ENCODE measurements around the gene NUDT16L1.

NUDT16L1 gene

DNA sequence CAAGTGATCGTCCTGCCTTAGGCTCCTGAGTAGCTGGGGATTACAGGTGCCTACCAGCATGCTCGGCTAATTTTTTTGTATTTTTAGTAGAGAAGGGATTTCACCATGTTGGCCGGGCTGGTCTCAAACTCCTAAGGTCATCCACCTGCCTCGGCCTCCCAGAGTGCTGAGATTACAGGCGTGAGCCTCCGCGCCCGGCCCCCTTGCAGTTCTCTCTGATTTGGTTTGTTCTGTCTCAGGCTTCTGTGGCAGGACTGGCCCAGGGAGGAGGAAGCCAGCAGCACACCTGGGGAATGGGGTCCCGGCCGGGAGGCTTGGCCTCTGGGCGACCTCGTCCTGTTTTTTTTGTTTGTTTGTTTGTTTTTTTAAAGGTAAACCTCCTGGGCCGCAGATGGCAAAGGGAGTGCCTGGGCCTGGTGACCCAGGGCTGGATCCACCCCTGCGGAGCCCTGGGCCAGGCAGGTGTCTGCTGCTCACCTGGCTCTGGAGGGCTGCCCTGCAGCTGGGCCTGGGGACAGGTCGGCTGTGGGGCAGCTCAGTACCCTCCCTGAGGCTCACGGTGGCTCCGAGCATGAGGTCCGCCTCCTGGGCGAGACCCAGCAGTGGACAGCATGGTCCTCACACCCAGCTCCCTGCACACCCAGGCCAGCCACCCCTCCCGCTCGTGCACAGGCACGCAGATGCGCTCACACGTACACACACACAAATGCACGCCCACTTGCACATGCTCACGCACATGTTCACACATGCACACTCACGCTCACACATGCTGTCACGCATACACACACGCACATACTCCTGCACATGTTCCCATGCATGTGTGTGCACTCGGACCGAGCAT lies 3.3 kb upstream of the NUDT16L1 start:
- Histone ChIP-seq H2AFZ (ENCODE audit: low read depth, low read length) (no peak overlapping the region), H3K9me3 (ENCODE audit: insufficient read depth, low read length, severe bottlenecking) (no peaks in the 10 kb centered on the region), H3K27ac (ENCODE audit: low read length) (no peak overlapping the region), H3K9ac (ENCODE audit: low read depth, low read length) (no peak overlapping the region), H3K36me3 (ENCODE audit: insufficient read depth, low read length) (peaks cover 36% of the 10 kb centered on the region), H3K4me2 (ENCODE audit: insufficient read depth, low read length) (no peak overlapping the region), H3K4me1 (ENCODE audit: insufficient read depth, low read length) (peaks cover 19% of the 10 kb centered on the region), H3K79me2 (ENCODE audit: insufficient read depth, low read length) (peaks cover 15% of the 10 kb centered on the region), H3K4me3 (ENCODE audit: low read depth in 1 of 2, low read length in 2 of 2) (no peak overlapping the region), H3K27me3 (ENCODE audit: insufficient read depth, low read length, poor library complexity) (no peaks in the 10 kb centered on the region), H4K20me1 (ENCODE audit: insufficient read depth, low read length) (peaks cover 9% of the 10 kb centered on the region; the same call in 1 of the 2 replicates)
- no peak for ATAC-seq (ENCODE audit: insufficient read depth, low read depth)
- no peak for DNase-seq
- TF ChIP-seq EZH2 (IDR thresholded peaks at IDR 0.05; ENCODE audit: borderline replicate concordance, low read depth, low read length, severe bottlenecking): no peak
- TF ChIP-seq, protein P1, sequence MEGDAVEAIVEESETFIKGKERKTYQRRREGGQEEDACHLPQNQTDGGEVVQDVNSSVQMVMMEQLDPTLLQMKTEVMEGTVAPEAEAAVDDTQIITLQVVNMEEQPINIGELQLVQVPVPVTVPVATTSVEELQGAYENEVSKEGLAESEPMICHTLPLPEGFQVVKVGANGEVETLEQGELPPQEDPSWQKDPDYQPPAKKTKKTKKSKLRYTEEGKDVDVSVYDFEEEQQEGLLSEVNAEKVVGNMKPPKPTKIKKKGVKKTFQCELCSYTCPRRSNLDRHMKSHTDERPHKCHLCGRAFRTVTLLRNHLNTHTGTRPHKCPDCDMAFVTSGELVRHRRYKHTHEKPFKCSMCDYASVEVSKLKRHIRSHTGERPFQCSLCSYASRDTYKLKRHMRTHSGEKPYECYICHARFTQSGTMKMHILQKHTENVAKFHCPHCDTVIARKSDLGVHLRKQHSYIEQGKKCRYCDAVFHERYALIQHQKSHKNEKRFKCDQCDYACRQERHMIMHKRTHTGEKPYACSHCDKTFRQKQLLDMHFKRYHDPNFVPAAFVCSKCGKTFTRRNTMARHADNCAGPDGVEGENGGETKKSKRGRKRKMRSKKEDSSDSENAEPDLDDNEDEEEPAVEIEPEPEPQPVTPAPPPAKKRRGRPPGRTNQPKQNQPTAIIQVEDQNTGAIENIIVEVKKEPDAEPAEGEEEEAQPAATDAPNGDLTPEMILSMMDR (IDR thresholded peaks at IDR 0.05; ENCODE audit: borderline replicate concordance, extremely low read depth, low read length, poor library complexity, severe bottlenecking): no peak

DNA sequence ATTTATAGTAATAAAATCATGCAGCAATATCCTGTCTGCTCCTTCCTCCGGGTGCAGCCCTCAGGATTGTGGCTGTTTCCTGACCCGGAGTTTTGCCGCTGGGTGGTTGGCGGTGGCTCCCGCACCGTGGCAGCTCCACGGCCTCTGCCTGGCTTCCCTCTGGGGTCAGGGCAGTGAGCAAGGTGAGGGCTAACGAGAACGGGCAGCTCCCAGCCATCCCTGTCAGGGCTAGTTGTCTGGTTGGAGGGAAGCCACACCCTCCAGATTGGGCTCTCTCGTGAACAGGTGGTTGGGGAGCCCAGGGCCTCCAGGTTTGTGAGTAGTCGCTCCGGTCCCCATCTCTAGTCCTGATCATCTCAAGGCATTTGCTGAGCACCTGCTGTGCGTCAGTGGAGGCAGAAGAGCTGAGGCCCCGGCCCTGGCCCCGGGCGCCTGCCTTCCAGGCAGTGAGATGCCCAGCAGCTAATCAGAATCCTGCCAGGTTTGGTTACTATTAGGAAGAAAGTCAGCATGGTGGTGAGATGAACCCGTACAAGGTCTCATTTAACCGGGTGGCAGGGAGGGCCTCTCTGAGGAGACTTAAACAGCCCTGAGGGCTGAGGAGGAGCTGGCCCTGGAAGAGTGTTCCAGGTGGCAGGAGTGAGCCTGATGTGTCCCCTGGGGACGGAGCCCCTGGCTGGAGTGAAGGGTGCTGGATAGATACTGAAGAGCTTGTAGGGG lies 2.3 kb upstream of the NUDT16L1 start:
- no peak overlapping the region for H3K9ac ChIP-seq (ENCODE audit: low read depth, low read length)
- no peaks in the 10 kb centered on the region for H3K27me3 ChIP-seq (ENCODE audit: insufficient read depth, low read length, poor library complexity)
- peaks cover 24% of the 10 kb centered on the region for H3K4me1 ChIP-seq (ENCODE audit: insufficient read depth, low read length)
- no peak overlapping the region for H3K4me2 ChIP-seq (ENCODE audit: insufficient read depth, low read length)
- H4K20me1 ChIP-seq (ENCODE audit: insufficient read depth, low read length): peaks cover 19% of the 10 kb centered on the region
- peaks cover 42% of the 10 kb centered on the region for H3K36me3 ChIP-seq (ENCODE audit: insufficient read depth, low read length)
- H2AFZ ChIP-seq (ENCODE audit: low read depth, low read length): no peak overlapping the region
- no peak overlapping the region for H3K4me3 ChIP-seq (ENCODE audit: low read depth in 1 of 2, low read length in 2 of 2)
- DNase-seq (no peak), ATAC-seq (ENCODE audit: insufficient read depth, low read depth) (no peak)
- TF ChIP-seq, protein P1 (IDR thresholded peaks at IDR 0.05; ENCODE audit: borderline replicate concordance, extremely low read depth, low read length, poor library complexity, severe bottlenecking): no peak
- TF ChIP-seq EZH2 (IDR thresholded peaks at IDR 0.05; ENCODE audit: borderline replicate concordance, low read depth, low read length, severe bottlenecking): no peak
- peaks cover 24% of the 10 kb centered on the region for H3K79me2 ChIP-seq (ENCODE audit: insufficient read depth, low read length)
- H3K9me3 ChIP-seq (ENCODE audit: insufficient read depth, low read length, severe bottlenecking): no peaks in the 10 kb centered on the region
- H3K27ac ChIP-seq (ENCODE audit: low read length): no peak overlapping the region

DNA sequence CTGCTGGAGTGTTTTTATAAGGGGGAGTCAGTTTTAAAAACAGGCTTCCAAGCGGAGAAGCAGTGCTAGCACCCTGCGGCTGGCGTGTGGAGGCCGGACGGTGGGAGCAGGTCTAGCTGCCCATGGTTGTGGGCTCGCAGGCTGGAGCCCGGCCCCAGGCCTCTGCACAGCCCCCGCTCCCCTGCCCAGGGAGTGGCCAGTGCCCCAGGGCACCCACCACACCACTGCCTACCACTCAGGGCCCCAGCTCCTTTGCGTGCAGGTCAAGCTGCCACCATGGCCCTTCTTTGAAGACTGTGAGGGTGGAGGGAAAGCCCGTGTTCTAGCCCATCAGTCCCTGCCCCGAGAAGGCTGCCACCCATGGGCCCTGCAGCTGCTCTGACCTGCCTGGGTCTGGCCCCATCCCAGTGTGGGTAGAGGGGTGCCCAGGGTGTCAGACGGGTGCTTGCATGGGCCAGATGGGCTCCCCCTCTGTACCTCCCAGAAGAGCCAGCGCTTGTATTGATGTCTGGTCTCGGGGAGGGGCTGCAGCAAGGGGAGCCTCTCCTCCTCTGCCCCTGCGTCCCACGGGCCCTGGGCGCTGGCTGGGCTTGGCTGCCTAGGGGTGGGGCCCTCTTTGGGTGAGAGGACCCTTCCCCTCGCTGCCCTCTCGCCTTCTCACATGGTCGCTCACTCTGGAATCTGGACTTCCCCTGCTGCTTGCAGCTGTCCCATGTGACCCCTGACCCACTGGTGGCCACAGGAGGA lies 1.5 kb upstream of the NUDT16L1 start:
- no peak overlapping the region for H3K4me3 ChIP-seq (ENCODE audit: low read depth in 1 of 2, low read length in 2 of 2)
- H2AFZ ChIP-seq (ENCODE audit: low read depth, low read length): no peak overlapping the region
- peaks cover 25% of the 10 kb centered on the region for H3K79me2 ChIP-seq (ENCODE audit: insufficient read depth, low read length)
- DNase-seq: no peak
- H3K36me3 ChIP-seq (ENCODE audit: insufficient read depth, low read length): peaks cover 42% of the 10 kb centered on the region
- H3K27me3 ChIP-seq (ENCODE audit: insufficient read depth, low read length, poor library complexity): no peaks in the 10 kb centered on the region
- no peak for TF ChIP-seq EZH2 (IDR thresholded peaks at IDR 0.05; ENCODE audit: borderline replicate concordance, low read depth, low read length, severe bottlenecking)
- TF ChIP-seq, protein P1 (IDR thresholded peaks at IDR 0.05; ENCODE audit: borderline replicate concordance, extremely low read depth, low read length, poor library complexity, severe bottlenecking): no peak
- H3K4me2 ChIP-seq (ENCODE audit: insufficient read depth, low read length): no peak overlapping the region
- no peak for ATAC-seq (ENCODE audit: insufficient read depth, low read depth)
- H4K20me1 ChIP-seq (ENCODE audit: insufficient read depth, low read length): peaks cover 24% of the 10 kb centered on the region
- no peak overlapping the region for H3K9ac ChIP-seq (ENCODE audit: low read depth, low read length)
- H3K9me3 ChIP-seq (ENCODE audit: insufficient read depth, low read length, severe bottlenecking): no peaks in the 10 kb centered on the region
- no peak overlapping the region for H3K27ac ChIP-seq (ENCODE audit: low read length)
- H3K4me1 ChIP-seq (ENCODE audit: insufficient read depth, low read length): peaks cover 24% of the 10 kb centered on the region

Measured in DND-41 (cell line).